AG09309 (cell line): ENCODE results near the gene UMOD.
A peak's percentile ranks its signal among the peaks of the same experiment; 100 is the strongest.

Source experiments
- DNase-seq: peaks from one replicate; pipeline ENCODE4 v3.0.0-alpha.2; 2010; ENCODE audit warnings: low read depth
- H3K4me3 ChIP-seq: 2 replicates; pipeline ENCODE4 v1.5.1; 2011; ENCODE audit warnings: mild to moderate bottlenecking, low read depth, low read length, moderate library complexity; ENCODE audit not compliant: control insufficient read depth
- CTCF ChIP-seq: IDR thresholded peaks from 2 replicates; pipeline ENCODE4 v1.5.1; 2011; ENCODE audit warnings: mild to moderate bottlenecking, low read depth, low read length, inconsistent platforms; ENCODE audit not compliant: insufficient read depth, control insufficient read depth; ENCODE audit errors: missing control alignments

UMOD gene

GRCh38 chr16:20300312-20301097 is 52.0 kb downstream of the UMOD start:
- no peak for DNase-seq
- H3K4me3 ChIP-seq: no peak overlapping the region
- peak; percentile 68 for TF ChIP-seq CTCF

- no peak for TF ChIP-seq CTCF
- no peak overlapping the region for H3K4me3 ChIP-seq
- DNase-seq: no peak
These were observed 54.1 kb downstream of the UMOD start for GRCh38 chr16:20298452-20298851.

GRCh38 chr16:20291208-20292206 is 61.0 kb downstream of the UMOD start:
- H3K4me3 ChIP-seq: no peak overlapping the region
- TF ChIP-seq CTCF: no peak
- DNase-seq: no peak

- TF ChIP-seq CTCF: no peak
- no peak for DNase-seq
These were observed 62.9 kb downstream of the UMOD start for GRCh38 chr16:20289571-20289970.

GRCh38 chr16:20285993-20286499 is 66.5 kb downstream of the UMOD start:
- H3K4me3 ChIP-seq: no peak overlapping the region
- no peak for TF ChIP-seq CTCF
- no peak for DNase-seq

More at GRCh38 chr16:20289571-20289970, 62.9 kb downstream of the UMOD start:
- no peak overlapping the region for H3K4me3 ChIP-seq
